Endodermal cell (in vitro differentiated cells): ENCODE results near the gene MSANTD2. TPM values are rescaled to one million over a fixed set of nuclear protein-coding genes. Genes with fewer than 3 reads are reported as not detected.

ENCODE experiments used
- DNase-seq: peaks from one replicate; pipeline ENCODE4 v3.0.0-alpha.2; 2017
- H3K27ac ChIP-seq: 2 replicates; pipeline ENCODE4 v1.5.1; 2013; ENCODE audit warnings: mild to moderate bottlenecking, low read depth, low read length, moderate library complexity
- H3K27me3 ChIP-seq: 2 replicates; pipeline ENCODE4 v1.6.1; 2013; ENCODE audit warnings: mild to moderate bottlenecking, low read length, moderate library complexity; ENCODE audit not compliant: insufficient read depth, control insufficient read depth, poor library complexity, severe bottlenecking
- H3K36me3 ChIP-seq: 2 replicates; pipeline ENCODE4 v1.7.0; 2013; ENCODE audit warnings: mild to moderate bottlenecking, low read length, moderate library complexity; ENCODE audit not compliant: control insufficient read depth, insufficient read depth
- H3K4me1 ChIP-seq: one replicate; pipeline ENCODE4 v1.7.0; 2013; ENCODE audit warnings: low read length; ENCODE audit not compliant: control insufficient read depth, insufficient read depth
- H3K4me3 ChIP-seq: 2 replicates; pipeline ENCODE4 v1.5.1; 2013; ENCODE audit warnings: mild to moderate bottlenecking, low read length, moderate library complexity
- H3K9ac ChIP-seq: 2 replicates; pipeline ENCODE4 v1.6.1; 2013; ENCODE audit warnings: mild to moderate bottlenecking, low read length, moderate library complexity; ENCODE audit not compliant: poor library complexity, severe bottlenecking; ENCODE audit errors: extremely low read depth
- H3K9me3 ChIP-seq: 2 replicates; pipeline ENCODE4 v1.6.1; 2013; ENCODE audit warnings: mild to moderate bottlenecking, low read length, moderate library complexity; ENCODE audit not compliant: control insufficient read depth
- H3K27ac Mint-ChIP-seq: 2 replicates; pipeline ENCODE4 v1.8.0; 2020; ENCODE audit warnings: mixed read lengths
- H3K27me3 Mint-ChIP-seq: 2 replicates; pipeline ENCODE4 v1.8.0; 2021; ENCODE audit warnings: mild to moderate bottlenecking, mixed read lengths; ENCODE audit not compliant: insufficient read depth
- H3K36me3 Mint-ChIP-seq: 2 replicates; pipeline ENCODE4 v1.8.0; 2020; ENCODE audit warnings: low read depth, mixed read lengths
- H3K4me1 Mint-ChIP-seq: 2 replicates; pipeline ENCODE4 v1.8.0; 2020; ENCODE audit warnings: mixed read lengths
- H3K4me3 Mint-ChIP-seq: 2 replicates; pipeline ENCODE4 v1.8.0; 2020; ENCODE audit warnings: mild to moderate bottlenecking, moderate library complexity, mixed read lengths
- H3K9me3 Mint-ChIP-seq: 2 replicates; pipeline ENCODE4 v1.8.0; 2020; ENCODE audit warnings: mild to moderate bottlenecking, mixed read lengths
- CTCF ChIP-seq: fragments of 200-600 bp; sonication (generic); conservative IDR thresholded peaks from 2 replicates; pipeline ENCODE4 v1.5.0; 2021; ENCODE audit warnings: antibody characterized with exemption, mild to moderate bottlenecking
- WGBS, 2 experiments: methylation state at CpG; one replicate each; pipeline versions ENCODE4 v1.1.5 to v1.1.7; 2013; ENCODE audit warnings: missing lambda C conversion rate in 2 of 2, mixed read lengths in 1 of 2; ENCODE audit not compliant: insufficient coverage in 1 of 2, insufficient read length in 1 of 2; 5-methylcytosine and 5-hydroxymethylcytosine counted together
- total RNA-seq, 2 donors: library from RNA; stranded (reverse); fragmentation: NEBNext Ultra II Directional in 1 of 2; extraction: Animal tissue kit (Norgen Biotek cat#: 25700) in 1 of 2; gene quantifications; 2 replicates in 1 of 2; 3 replicates in 1 of 2; pipeline ENCODE4 v1.2.1, GENCODE V29; 2021

MSANTD2 gene
- total RNA-seq, 2 donors from 2014 or later: 18.3 to 21.3 TPM

GRCh38 chr11:124839128-124839971 lies 39.1 kb upstream of the MSANTD2 start:
- Mint-ChIP-seq H3K27ac (no peak overlapping the region), H3K27me3 (peaks cover 36% of the 10 kb centered on the region), H3K9me3 (no peaks in the 10 kb centered on the region), H3K4me3 (peak overlapping the region; percentile 47), H3K4me1 (peaks cover 11% of the 10 kb centered on the region), H3K36me3 (no peaks in the 10 kb centered on the region)
- 1 to 2% methylated on average over 17 to 87 of the region's 87 CpGs for WGBS, 2 experiments
- H3K27me3 ChIP-seq: peaks cover 75% of the 10 kb centered on the region
- no peak for TF ChIP-seq CTCF
- no peaks in the 10 kb centered on the region for H3K9me3 ChIP-seq
- no peaks in the 10 kb centered on the region for H3K4me1 ChIP-seq
- H3K27ac ChIP-seq: peak overlapping the region; percentile 71
- H3K9ac ChIP-seq: no peak overlapping the region
- DNase-seq: peak; percentile 72
- peak overlapping the region; percentile 61 for H3K4me3 ChIP-seq
- H3K36me3 ChIP-seq: no peaks in the 10 kb centered on the region

GRCh38 chr11:124838805-124839127 lies 38.6 kb upstream of the MSANTD2 start:
- H3K36me3 Mint-ChIP-seq: no peaks in the 10 kb centered on the region
- no peak overlapping the region for H3K27ac ChIP-seq
- no peak overlapping the region for H3K27ac Mint-ChIP-seq
- H3K27me3 Mint-ChIP-seq: peaks cover 39% of the 10 kb centered on the region
- peaks cover 69% of the 10 kb centered on the region for H3K27me3 ChIP-seq
- H3K36me3 ChIP-seq: no peaks in the 10 kb centered on the region
- H3K4me3 Mint-ChIP-seq: peak overlapping the region; percentile 27
- TF ChIP-seq CTCF: no peak
- 32 to 37% methylated on average over 5 of the region's 5 CpGs for WGBS, 2 experiments
- no peak for DNase-seq
- H3K4me1 ChIP-seq: no peaks in the 10 kb centered on the region
- peaks cover 11% of the 10 kb centered on the region for H3K4me1 Mint-ChIP-seq
- no peaks in the 10 kb centered on the region for H3K9me3 ChIP-seq
- H3K9me3 Mint-ChIP-seq: no peaks in the 10 kb centered on the region
- H3K9ac ChIP-seq: no peak overlapping the region
- no peak overlapping the region for H3K4me3 ChIP-seq

- WGBS, 2 experiments: 0 to 22% methylated on average over 1 to 3 of the region's 3 CpGs
- peaks cover 56% of the 10 kb centered on the region for H3K27me3 ChIP-seq
- H3K36me3 ChIP-seq: no peaks in the 10 kb centered on the region
- Mint-ChIP-seq H3K4me1 (peaks cover 14% of the 10 kb centered on the region), H3K27ac (no peak overlapping the region), H3K4me3 (no peak overlapping the region), H3K36me3 (no peaks in the 10 kb centered on the region), H3K9me3 (no peaks in the 10 kb centered on the region), H3K27me3 (peaks cover 44% of the 10 kb centered on the region)
- TF ChIP-seq CTCF: no peak
- no peak overlapping the region for H3K27ac ChIP-seq
- peak; percentile 72 for DNase-seq
- peaks cover 7% of the 10 kb centered on the region for H3K4me1 ChIP-seq
- no peaks in the 10 kb centered on the region for H3K9me3 ChIP-seq
- H3K9ac ChIP-seq: no peak overlapping the region
- H3K4me3 ChIP-seq: no peak overlapping the region
Observed at GRCh38 chr11:124837491-124837856, 37.3 kb upstream of the MSANTD2 start.
